HG03066 (cell line): ENCODE data around the gene FOXP4.

Source experiments
- ATAC-seq: cut with Tn5 transposase; IDR thresholded peaks from one replicate; pipeline ENCODE4 v1.9.1; 2021; ENCODE audit warnings: low read depth; ENCODE audit not compliant: unreplicated experiment

Gene FOXP4

GRCh38 chr6:41561931-41562911 lies 16.0 kb downstream of the FOXP4 start:
- no peak for ATAC-seq

GRCh38 chr6:41563060-41563776 lies 17.0 kb downstream of the FOXP4 start:
- no peak for ATAC-seq

- no peak for ATAC-seq
These were observed 18.4 kb downstream of the FOXP4 start for GRCh38 chr6:41564448-41565142.

GRCh38 chr6:41565701-41566100 lies 19.5 kb downstream of the FOXP4 start:
- ATAC-seq, result no peak

- ATAC-seq, result no peak
These were observed 20.8 kb downstream of the FOXP4 start for GRCh38 chr6:41566961-41567360.

GRCh38 chr6:41567684-41568083 lies 21.5 kb downstream of the FOXP4 start:
- no peak for ATAC-seq

- ATAC-seq, result no peak
These were observed 22.0 kb downstream of the FOXP4 start for GRCh38 chr6:41568202-41568584.

- no peak for ATAC-seq
These were observed 22.6 kb downstream of the FOXP4 start for GRCh38 chr6:41568585-41569384.

GRCh38 chr6:41570259-41570615 lies 24.1 kb downstream of the FOXP4 start:
- no peak for ATAC-seq

- ATAC-seq, result no peak
These were observed 25.0 kb downstream of the FOXP4 start for GRCh38 chr6:41571021-41571780.

GRCh38 chr6:41572613-41573012 lies 26.4 kb downstream of the FOXP4 start:
- no peak for ATAC-seq

GRCh38 chr6:41573276-41573675 lies 27.1 kb downstream of the FOXP4 start:
- no peak for ATAC-seq

GRCh38 chr6:41573985-41574384 lies 27.8 kb downstream of the FOXP4 start:
- no peak for ATAC-seq

- ATAC-seq, result no peak
These were observed 29.4 kb downstream of the FOXP4 start for GRCh38 chr6:41575598-41575997.

GRCh38 chr6:41576667-41577066 lies 30.5 kb downstream of the FOXP4 start:
- ATAC-seq, result no peak

GRCh38 chr6:41577356-41578216 lies 31.4 kb downstream of the FOXP4 start:
- ATAC-seq, result no peak

GRCh38 chr6:41578217-41579087 lies 32.3 kb downstream of the FOXP4 start:
- ATAC-seq, result no peak

- ATAC-seq, result no peak
These were observed 33.0 kb downstream of the FOXP4 start for GRCh38 chr6:41579088-41579610.
